ENCODE results near the gene SPECC1L.
"Not testable (repeated sequence)": the region's sequence is repeated elsewhere in the genome, so short reads cannot be mapped to it uniquely, and the experiment has no call there.

SPECC1L gene

GRCh38 chr22:24285245-24285644, 14.6 kb downstream of the SPECC1L start:
- DNase-seq: no peak

- not testable (repeated sequence) for DNase-seq
Observed at GRCh38 chr22:24287212-24287611, 16.6 kb downstream of the SPECC1L start.

- not testable (repeated sequence) for DNase-seq
Observed at GRCh38 chr22:24287801-24288200, 17.2 kb downstream of the SPECC1L start.

GRCh38 chr22:24289114-24289513, 18.5 kb downstream of the SPECC1L start:
- no peak for DNase-seq

GRCh38 chr22:24289741-24290163, 19.1 kb downstream of the SPECC1L start:
- no peak for DNase-seq

- DNase-seq: no peak
Observed at GRCh38 chr22:24290459-24290858, 19.8 kb downstream of the SPECC1L start.

- DNase-seq: no peak
Observed at GRCh38 chr22:24291515-24292201, 21.0 kb downstream of the SPECC1L start.

GRCh38 chr22:24292202-24292830, 21.7 kb downstream of the SPECC1L start:
- not testable (repeated sequence) for DNase-seq

- DNase-seq: not testable (repeated sequence)
Observed at GRCh38 chr22:24294913-24295312, 24.3 kb downstream of the SPECC1L start.

- not testable (repeated sequence) for DNase-seq
Observed at GRCh38 chr22:24298497-24299155, 28.0 kb downstream of the SPECC1L start.

- not testable (repeated sequence) for DNase-seq
Observed at GRCh38 chr22:24300522-24300921, 29.9 kb downstream of the SPECC1L start.

GRCh38 chr22:24302591-24302990, 32.0 kb downstream of the SPECC1L start:
- DNase-seq: no peak

- no peak for DNase-seq
Observed at GRCh38 chr22:24303007-24303406, 32.4 kb downstream of the SPECC1L start.

- DNase-seq: no peak
Observed at GRCh38 chr22:24304062-24304675, 33.5 kb downstream of the SPECC1L start.

GRCh38 chr22:24305260-24305692, 34.6 kb downstream of the SPECC1L start:
- DNase-seq: no peak

GRCh38 chr22:24310969-24311368, 40.3 kb downstream of the SPECC1L start:
- DNase-seq: no peak

- no peak for DNase-seq
Observed at GRCh38 chr22:24315367-24315966, 44.8 kb downstream of the SPECC1L start.

- DNase-seq: not testable (repeated sequence)
Observed at GRCh38 chr22:24316264-24316663, 45.6 kb downstream of the SPECC1L start.

GRCh38 chr22:24317511-24317910, 46.9 kb downstream of the SPECC1L start:
- DNase-seq: not testable (repeated sequence)

GRCh38 chr22:24319451-24319850, 48.8 kb downstream of the SPECC1L start:
- DNase-seq: no peak

- no peak for DNase-seq
Observed at GRCh38 chr22:24321999-24322398, 51.4 kb downstream of the SPECC1L start.

- no peak for DNase-seq
Observed at GRCh38 chr22:24322522-24322921, 51.9 kb downstream of the SPECC1L start.

GRCh38 chr22:24323233-24323632, 52.6 kb downstream of the SPECC1L start:
- DNase-seq: no peak
